PC-3 (cell line): Measurements from ENCODE around the gene TKTL1. TPM values are rescaled to one million over a fixed set of nuclear protein-coding genes. Genes with fewer than 3 reads are reported as not detected.

Experiments
- ATAC-seq: fragments of 200-7000 bp; cut with Tn5 transposase; 2 replicates; pipeline ENCODE4 v1.9.1; 2020; ENCODE audit warnings: mild to moderate bottlenecking, moderate library complexity
- BruUV-seq: library from RNA; stranded (reverse); fragments of 400-500 nt; replicated peaks from 2 replicates; lab custom pipeline; 2021; lab: Mats Ljungman, UMichigan
- CTCF ChIA-PET: fragments of 300-600 bp; sonication (Branson Sonifier 250); formaldehyde crosslinking; loops from one replicate; lab custom pipeline; 2022; ENCODE audit warnings: antibody characterized with exemption; lab: Charles Lee
- POLR2A ChIA-PET: fragments of 300-600 bp; sonication (Branson Sonifier 250); formaldehyde crosslinking; loops from one replicate; lab custom pipeline; 2022; ENCODE audit warnings: antibody characterized with exemption; ENCODE audit not compliant: unreplicated experiment; lab: Charles Lee
- DNase-seq: peaks from one replicate; pipeline ENCODE4 v3.0.0-alpha.2; 2015
- H2AFZ ChIP-seq: fragments of 300-600 bp; sonication (generic); 2 replicates; pipeline ENCODE4 v1.6.0; 2016; ENCODE audit warnings: antibody characterized with exemption, low read length
- H3F3A ChIP-seq: fragments of 300-600 bp; sonication (generic); one replicate; pipeline ENCODE4 v1.6.0; 2017; ENCODE audit warnings: antibody characterized with exemption, low read length, control low read depth, mild to moderate bottlenecking; ENCODE audit not compliant: unreplicated experiment
- H3K27ac ChIP-seq: fragments of 300-600 bp; sonication (generic); 2 replicates; pipeline ENCODE4 v1.5.1; 2016; ENCODE audit warnings: mild to moderate bottlenecking, low read length
- H3K27me3 ChIP-seq: fragments of 300-600 bp; sonication (generic); 2 replicates; pipeline ENCODE4 v1.6.1; 2016; ENCODE audit warnings: low read length, mixed read lengths
- H3K36me3 ChIP-seq: fragments of 300-600 bp; sonication (generic); 2 replicates; pipeline ENCODE4 v1.6.1; 2016; ENCODE audit warnings: low read depth, mixed run types, low read length, mixed read lengths
- H3K4me1 ChIP-seq: fragments of 300-600 bp; sonication (generic); 2 replicates; pipeline ENCODE4 v1.5.1; 2016; ENCODE audit warnings: low read length; ENCODE audit not compliant: insufficient read depth
- H3K4me2 ChIP-seq: fragments of 300-600 bp; sonication (generic); 2 replicates; pipeline ENCODE4 v1.6.0; 2016; ENCODE audit warnings: low read length
- H3K4me3 ChIP-seq: fragments of 300-600 bp; sonication (generic); 2 replicates; pipeline ENCODE4 v1.5.1; 2016; ENCODE audit warnings: mild to moderate bottlenecking, low read length, mixed read lengths
- H3K79me2 ChIP-seq: fragments of 300-600 bp; sonication (generic); 2 replicates; pipeline ENCODE4 v1.6.1; 2017; ENCODE audit warnings: low read length, mixed read lengths
- H3K9ac ChIP-seq: fragments of 300-600 bp; sonication (generic); 2 replicates; pipeline ENCODE4 v1.6.0; 2016; ENCODE audit warnings: mild to moderate bottlenecking, low read length
- H3K9me2 ChIP-seq: fragments of 300-600 bp; sonication (generic); replicated peaks from 2 replicates; pipeline ENCODE4 v1.6.1; 2016; ENCODE audit warnings: mixed run types, low read length, mixed read lengths
- H3K9me3 ChIP-seq: fragments of 300-600 bp; sonication (generic); 2 replicates; pipeline ENCODE4 v1.6.1; 2016; ENCODE audit warnings: low read length, mixed read lengths
- H4K20me1 ChIP-seq: fragments of 300-600 bp; sonication (generic); 2 replicates; pipeline ENCODE4 v1.6.1; 2016; ENCODE audit warnings: low read length, mixed read lengths
- EZH2 ChIP-seq: fragments of 300-600 bp; sonication (generic); IDR thresholded peaks from one replicate; pipeline ENCODE4 v1.6.1; 2017; ENCODE audit warnings: antibody characterized with exemption, mild to moderate bottlenecking, low read length; ENCODE audit not compliant: unreplicated experiment
- EZH2phosphoT487 ChIP-seq: fragments of 300-600 bp; sonication (generic); IDR thresholded peaks from 2 replicates; pipeline ENCODE4 v1.6.1; 2018; ENCODE audit warnings: mild to moderate bottlenecking, antibody characterized with exemption, low read length, borderline replicate concordance
- intact Hi-C: fragments of 100-400 bp; cut with micrococcal nuclease; formaldehyde crosslinking; loops from 2 replicates; pipeline ENCODE4 v1.9.0; 2023
- total RNA-seq: library from RNA; depleted of rRNA; stranded (reverse); fragments of >200 nt; gene quantifications from 2 replicates; pipeline ENCODE4 v1.2.3, GENCODE V29; 2014; rRNA removed
- TF ChIP-seq, protein P1 (sequence below): fragments of 300-600 bp; sonication (generic); conservative IDR thresholded peaks from 2 replicates; pipeline ENCODE4 v1.5.1; 2017; ENCODE audit warnings: antibody characterized with exemption, low read depth, mild to moderate bottlenecking, low read length

Gene TKTL1
- total RNA-seq, 1 experiment from 2014 or later, result not detected

DNA sequence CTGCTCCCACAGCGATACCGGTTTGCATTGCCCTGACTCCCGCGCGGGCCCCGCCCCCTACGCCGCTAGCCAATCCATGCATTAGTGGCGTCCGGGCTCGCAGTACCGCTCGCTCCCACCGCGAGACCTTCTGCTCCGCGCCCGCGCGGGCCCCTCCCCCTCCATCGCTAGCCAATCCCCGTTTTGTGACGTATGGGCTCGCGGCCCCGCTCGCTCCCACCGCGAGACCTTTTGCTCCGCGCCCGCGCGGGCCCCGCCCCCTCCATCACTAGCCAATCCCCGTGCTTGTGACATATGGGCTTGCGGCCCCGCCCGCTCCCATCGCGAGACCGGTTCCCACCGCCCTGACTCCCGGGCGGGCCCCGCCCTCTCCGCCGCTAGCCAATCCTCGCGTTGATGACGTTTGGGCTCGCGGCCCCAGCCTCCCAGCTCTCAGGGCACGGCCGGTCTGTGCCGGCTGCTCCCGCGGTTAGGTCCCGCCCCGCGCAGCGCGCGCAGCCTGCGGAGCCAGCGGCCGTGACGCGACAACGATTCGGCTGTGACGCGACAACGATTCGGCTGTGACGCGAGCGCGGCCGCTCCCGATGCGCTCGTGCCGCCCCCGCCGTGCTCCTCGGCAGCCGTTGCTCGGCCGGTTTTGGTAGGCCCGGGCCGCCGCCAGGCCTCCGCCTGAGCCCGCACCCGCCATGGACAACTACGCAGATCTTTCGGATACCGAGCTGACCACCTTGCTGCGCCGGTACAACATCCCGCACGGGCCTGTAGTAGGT, 83.4 kb downstream of the TKTL1 start, which contains the start of gene EMD:
Gene EMD, plus strand, starts transcription at position 497 of the 770 bp plus-strand sequence. Its CDS starts 190 bp downstream, at position 687.
- ChIA-PET CTCF (no interaction called here), POLR2A (interaction anchor here (0.5 to 0.7 kb wide), 4 partner anchors 10 to 74 kb away, joined by 3 to 13 read pairs (median 6); no protein-coding TSS in a partner anchor)
- Histone ChIP-seq H3K9me3 (no peaks in the 10 kb centered on the region), H3F3A (no peaks in the 10 kb centered on the region), H2AFZ (peak within 1 kb of the TSS; percentile 74), H3K79me2 (peaks cover 42% of the 10 kb centered on the region), H3K4me2 (peak within 1 kb of the TSS; percentile 98), H3K36me3 (no peaks in the 10 kb centered on the region; the same call in 1 of the 2 replicates), H3K9ac (peak within 1 kb of the TSS; percentile 98), H3K27ac (peak within 1 kb of the TSS; percentile 82), H3K9me2 (no peaks in the 10 kb centered on the region), H4K20me1 (peaks cover 5% of the 10 kb centered on the region; the same call in 1 of the 2 replicates), H3K4me3 (peak within 1 kb of the TSS; percentile 95), H3K4me1 (peaks cover 21% of the 10 kb centered on the region), H3K27me3 (no peaks in the 10 kb centered on the region)
- DNase-seq (peak; percentile 98), ATAC-seq (peak; percentile 78)
- TF ChIP-seq EZH2phosphoT487, result peak; percentile 57; the same call in 1 of the 2 replicates
- TF ChIP-seq, protein P1, sequence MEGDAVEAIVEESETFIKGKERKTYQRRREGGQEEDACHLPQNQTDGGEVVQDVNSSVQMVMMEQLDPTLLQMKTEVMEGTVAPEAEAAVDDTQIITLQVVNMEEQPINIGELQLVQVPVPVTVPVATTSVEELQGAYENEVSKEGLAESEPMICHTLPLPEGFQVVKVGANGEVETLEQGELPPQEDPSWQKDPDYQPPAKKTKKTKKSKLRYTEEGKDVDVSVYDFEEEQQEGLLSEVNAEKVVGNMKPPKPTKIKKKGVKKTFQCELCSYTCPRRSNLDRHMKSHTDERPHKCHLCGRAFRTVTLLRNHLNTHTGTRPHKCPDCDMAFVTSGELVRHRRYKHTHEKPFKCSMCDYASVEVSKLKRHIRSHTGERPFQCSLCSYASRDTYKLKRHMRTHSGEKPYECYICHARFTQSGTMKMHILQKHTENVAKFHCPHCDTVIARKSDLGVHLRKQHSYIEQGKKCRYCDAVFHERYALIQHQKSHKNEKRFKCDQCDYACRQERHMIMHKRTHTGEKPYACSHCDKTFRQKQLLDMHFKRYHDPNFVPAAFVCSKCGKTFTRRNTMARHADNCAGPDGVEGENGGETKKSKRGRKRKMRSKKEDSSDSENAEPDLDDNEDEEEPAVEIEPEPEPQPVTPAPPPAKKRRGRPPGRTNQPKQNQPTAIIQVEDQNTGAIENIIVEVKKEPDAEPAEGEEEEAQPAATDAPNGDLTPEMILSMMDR, result no peak
- no peak for TF ChIP-seq EZH2
- no TSS peak for BruUV-seq
- intact Hi-C loops, result loop anchor here (10.0 kb wide), 1 partner anchor 404 kb away; the partner anchor contains the start of genes HCFC1 and TMEM187

DNA sequence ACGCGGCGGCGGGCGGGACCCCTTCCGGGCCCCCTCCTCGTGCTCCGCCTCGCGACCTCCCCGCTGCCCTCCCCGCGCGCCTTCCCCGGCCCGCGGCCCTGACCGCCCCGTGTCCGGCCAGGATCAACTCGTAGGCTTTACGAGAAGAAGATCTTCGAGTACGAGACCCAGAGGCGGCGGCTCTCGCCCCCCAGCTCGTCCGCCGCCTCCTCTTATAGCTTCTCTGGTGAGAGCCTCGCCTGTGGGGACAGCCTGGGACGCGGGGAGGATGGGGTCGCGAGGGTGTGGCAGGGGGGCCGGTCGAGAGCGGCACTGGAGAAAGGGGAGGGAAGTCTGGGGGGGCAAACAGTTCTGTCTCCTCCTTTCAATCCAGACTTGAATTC, 84.0 kb downstream of the TKTL1 start:
- peak overlapping the region; percentile 95 for H3K4me3 ChIP-seq
- no peaks in the 10 kb centered on the region for H3K9me2 ChIP-seq
- H3K79me2 ChIP-seq, result peaks cover 38% of the 10 kb centered on the region
- peak overlapping the region; percentile 98 for H3K4me2 ChIP-seq
- DNase-seq (no peak), ATAC-seq (no peak)
- intact Hi-C loops, result loop anchor here (10.0 kb wide), 1 partner anchor 405 kb away; the partner anchor contains the start of genes HCFC1 and TMEM187
- H3K27ac ChIP-seq, result peak overlapping the region; percentile 76
- peaks cover 20% of the 10 kb centered on the region for H3K4me1 ChIP-seq
- H4K20me1 ChIP-seq, result peaks cover 5% of the 10 kb centered on the region; the same call in 1 of the 2 replicates
- POLR2A ChIA-PET, result interaction anchor here (0.6 to 0.7 kb wide), 3 partner anchors 17 to 78 kb away, joined by 3 to 13 read pairs (median 6); no protein-coding TSS in a partner anchor
- H3K9ac ChIP-seq, result peak overlapping the region; percentile 98
- H3F3A ChIP-seq, result no peaks in the 10 kb centered on the region
- TF ChIP-seq, protein P1, result no peak
- TF ChIP-seq EZH2phosphoT487 (no peak), EZH2 (no peak)
- H3K9me3 ChIP-seq, result no peaks in the 10 kb centered on the region
- CTCF ChIA-PET, result no interaction called here
- no peaks in the 10 kb centered on the region for H3K27me3 ChIP-seq
- H3K36me3 ChIP-seq, result no peaks in the 10 kb centered on the region; the same call in 1 of the 2 replicates
- no TSS peak for BruUV-seq
- peak overlapping the region; percentile 66 for H2AFZ ChIP-seq

Other genes with a start within 250 kb of the TKTL1 start
- 40.8 and 47.3 TPM in 2 replicates for gene MECP2, start 198.1 kb upstream of the TKTL1 start, total RNA-seq
- not detected in 2 replicates for gene OPN1LW, start 151.6 kb upstream of the TKTL1 start, total RNA-seq
- gene OPN1MW, start 113.2 kb upstream of the TKTL1 start, total RNA-seq, result not detected in 2 replicates
- gene OPN1MW2, start 76.0 kb upstream of the TKTL1 start, total RNA-seq, result not detected in 2 replicates
- not detected in 2 replicates for gene OPN1MW3, start 38.2 kb upstream of the TKTL1 start, total RNA-seq
- 0.11 TPM in 1 of 2 replicates, not detected in the other for gene TEX28, start 671 bp upstream of the TKTL1 start, total RNA-seq
- 2,058 and 3,170 TPM in 2 replicates for gene FLNA, start 78.8 kb downstream of the TKTL1 start, total RNA-seq
- 46.8 and 49.0 TPM in 2 replicates for gene EMD, start 83.5 kb downstream of the TKTL1 start, total RNA-seq
- gene RPL10, start 102.6 kb downstream of the TKTL1 start, total RNA-seq, result 2,879 and 3,401 TPM in 2 replicates
- gene DNASE1L1, start 113.5 kb downstream of the TKTL1 start, total RNA-seq, result 29.8 TPM in 2 replicates
- 39.4 and 41.5 TPM in 2 replicates for gene TAFAZZIN, start 115.7 kb downstream of the TKTL1 start, total RNA-seq
- 68.7 and 94.0 TPM in 2 replicates for gene ATP6AP1, start 132.9 kb downstream of the TKTL1 start, total RNA-seq
- 96.1 and 97.1 TPM in 2 replicates for gene GDI1, start 141.4 kb downstream of the TKTL1 start, total RNA-seq
- 53.8 and 76.7 TPM in 2 replicates for gene FAM50A, start 148.3 kb downstream of the TKTL1 start, total RNA-seq
- gene PLXNA3, start 162.5 kb downstream of the TKTL1 start, total RNA-seq, result 5.3 and 21.8 TPM in 2 replicates
- gene LAGE3, start 183.5 kb downstream of the TKTL1 start, total RNA-seq, result 82.8 and 87.4 TPM in 2 replicates
- gene UBL4A, start 190.8 kb downstream of the TKTL1 start, total RNA-seq, result 92.3 and 101 TPM in 2 replicates
- 42.1 and 50.6 TPM in 2 replicates for gene SLC10A3, start 194.8 kb downstream of the TKTL1 start, total RNA-seq
- gene FAM3A, start 220.4 kb downstream of the TKTL1 start, total RNA-seq, result 69.2 and 88.0 TPM in 2 replicates